K562 (cell line): ENCODE measurements around the gene JUND. TPM values are rescaled to one million over a fixed set of nuclear protein-coding genes. Genes with fewer than 3 reads are reported as not detected.

Experiments
- CXXC5 ChIP-seq: fragments of 250-450 bp; sonication (Bioruptor Pico); IDR thresholded peaks from 2 replicates; pipeline ENCODE4 v1.8.0; 2022; ENCODE audit warnings: inconsistent platforms, mild to moderate bottlenecking, moderate library complexity
- ETS2 ChIP-seq: IDR thresholded peaks from 2 replicates; pipeline ENCODE4 v1.6.1; 2016; ENCODE audit warnings: borderline replicate concordance, missing genetic modification characterization, mild to moderate bottlenecking, moderate library complexity, missing compliant biosample characterization; ENCODE audit not compliant: poor library complexity, severe bottlenecking
- HDAC3 ChIP-seq: fragments of 450-650 bp; IDR thresholded peaks from 2 replicates; pipeline ENCODE4 v1.6.1; 2018; ENCODE audit warnings: borderline replicate concordance, mild to moderate bottlenecking, moderate library complexity; ENCODE audit not compliant: partially characterized antibody
- IFI16 ChIP-seq: fragments of 250-450 bp; sonication (Bioruptor Pico); IDR thresholded peaks from 2 replicates; pipeline ENCODE4 v2.1.2; 2022; ENCODE audit warnings: mild to moderate bottlenecking, inconsistent platforms
- MAZ ChIP-seq, 2 experiments: fragments of 450-650 bp in 1 of 2; sonication (generic) in 1 of 2; formaldehyde crosslinking; IDR thresholded peaks in 1 of 2; conservative IDR thresholded peaks in 1 of 2; 2 replicates each; pipeline versions ENCODE4 v1.4.0 to v1.5.0; 2020; ENCODE audit warnings: mild to moderate bottlenecking in 1 of 2, missing genetic modification reagents in 1 of 2
- MECOM ChIP-seq: fragments of 250-450 bp; sonication (Bioruptor Pico); IDR thresholded peaks from 2 replicates; pipeline ENCODE4 v1.8.0; 2022; ENCODE audit warnings: inconsistent platforms
- PHF8 ChIP-seq: fragments of 200-600 bp; sonication (generic); IDR thresholded peaks from 2 replicates; pipeline ENCODE4 v1.6.1; 2012; ENCODE audit warnings: mixed run types, mild to moderate bottlenecking, inconsistent platforms, low read length, moderate library complexity, borderline replicate concordance
- PPARD ChIP-seq: fragments of 250-450 bp; sonication (Bioruptor Pico); IDR thresholded peaks from 2 replicates; pipeline ENCODE4 v1.8.0; 2022; ENCODE audit warnings: inconsistent platforms, mild to moderate bottlenecking, moderate library complexity
- SMARCE1 ChIP-seq: fragments of 450-650 bp; IDR thresholded peaks from 2 replicates; pipeline ENCODE4 v1.7.1; 2016; ENCODE audit warnings: mild to moderate bottlenecking
- TBL1XR1 ChIP-seq, 2 experiments: IDR thresholded peaks; 2 replicates each; pipeline ENCODE4 v1.6.1; 2012; ENCODE audit warnings: improper control_type of control experiment in 2 of 2, low read length in 2 of 2, mild to moderate bottlenecking in 1 of 2
- TCFL5 ChIP-seq: fragments of 250-450 bp; sonication (Bioruptor Pico); conservative IDR thresholded peaks from 2 replicates; pipeline ENCODE4 v1.6.1; 2021; ENCODE audit warnings: mild to moderate bottlenecking, moderate library complexity, matching md5 sums
- ZFPM2 ChIP-seq: fragments of 250-450 bp; sonication (Bioruptor Pico); IDR thresholded peaks from 2 replicates; pipeline ENCODE4 v1.5.1; 2022; ENCODE audit warnings: mild to moderate bottlenecking
- ZNF121 ChIP-seq: sonication (generic); formaldehyde crosslinking; conservative IDR thresholded peaks from 2 replicates; pipeline ENCODE4 v1.8.0; 2022; ENCODE audit warnings: missing genetic modification reagents
- ZNF436 ChIP-seq: fragments of 250-450, 450-650 bp; sonication (Bioruptor Pico); formaldehyde crosslinking; IDR thresholded peaks from 2 replicates; pipeline ENCODE4 v1.7.0; 2020; ENCODE audit warnings: mild to moderate bottlenecking
- ZNF589 ChIP-seq: fragments of 200-800 bp; sonication (Bioruptor generic); IDR thresholded peaks from 2 replicates; pipeline ENCODE4 v1.6.1; 2016; ENCODE audit warnings: low read depth, missing genetic modification characterization, missing compliant biosample characterization
- polyA plus RNA-seq, 8 experiments: library from polyadenylated mRNA; depleted of rRNA in 4 of 8; stranded (reverse) in 5 of 8; unstranded in 3 of 8; fragments of >200 nt; fragmentation: Nextera tagmentation in 2 of 8; fragmentation: Illumina TruSeq in 1 of 8; extraction: Ambion mirVana in 2 of 8; extraction: Trizol in 1 of 8; gene quantifications; 2 replicates each; pipeline versions ENCODE4 v1.2.1 to v1.2.3, GENCODE V29; 2011 to 2014; ENCODE audit warnings: inconsistent platforms in 1 of 8, missing spikeins in 1 of 8
- total RNA-seq, 7 experiments: library from RNA; depleted of rRNA in 6 of 7; stranded (reverse); fragments of >200 nt in 6 of 7; fragmentation: Illumina TruSeq in 2 of 7; extraction: Trizol in 2 of 7; gene quantifications; 2 replicates each; pipeline versions ENCODE4 v1.2.1 to v1.2.3, GENCODE V29; 2011 to 2021; ENCODE audit warnings: low replicate concordance in 1 of 7
- TF ChIP-seq, protein P1 (sequence below): fragments of 450-650 bp; IDR thresholded peaks from 2 replicates; pipeline ENCODE4 v1.6.1; 2016; ENCODE audit warnings: borderline replicate concordance
- TF ChIP-seq, protein P2 (sequence below): fragments of 450-650 bp; formaldehyde crosslinking; IDR thresholded peaks from 2 replicates; pipeline ENCODE4 v1.4.0; 2022; ENCODE audit warnings: missing genetic modification characterization
- TF ChIP-seq, protein P3 (sequence below), 2 experiments: fragments of 450-650 bp; IDR thresholded peaks; 2 replicates each; pipeline ENCODE4 v1.6.1; 2016
- TF ChIP-seq, protein P4 (sequence below): fragments of 250-450 bp; sonication (Bioruptor Pico); IDR thresholded peaks from 2 replicates; pipeline ENCODE4 v1.8.0; 2021; ENCODE audit warnings: mild to moderate bottlenecking, moderate library complexity
- TF ChIP-seq, protein P5 (sequence below): sonication (generic); formaldehyde crosslinking; IDR thresholded peaks from 2 replicates; pipeline ENCODE4 v1.8.1; 2023; ENCODE audit warnings: mild to moderate bottlenecking, missing genetic modification reagents

Gene JUND
- total and polyA plus RNA-seq, 9 of the 15 experiments (the other 6 are each of a cell fraction or from before 2014, with no cell fraction given) = 6.4 to 286 (median 42.3) TPM

DNA sequence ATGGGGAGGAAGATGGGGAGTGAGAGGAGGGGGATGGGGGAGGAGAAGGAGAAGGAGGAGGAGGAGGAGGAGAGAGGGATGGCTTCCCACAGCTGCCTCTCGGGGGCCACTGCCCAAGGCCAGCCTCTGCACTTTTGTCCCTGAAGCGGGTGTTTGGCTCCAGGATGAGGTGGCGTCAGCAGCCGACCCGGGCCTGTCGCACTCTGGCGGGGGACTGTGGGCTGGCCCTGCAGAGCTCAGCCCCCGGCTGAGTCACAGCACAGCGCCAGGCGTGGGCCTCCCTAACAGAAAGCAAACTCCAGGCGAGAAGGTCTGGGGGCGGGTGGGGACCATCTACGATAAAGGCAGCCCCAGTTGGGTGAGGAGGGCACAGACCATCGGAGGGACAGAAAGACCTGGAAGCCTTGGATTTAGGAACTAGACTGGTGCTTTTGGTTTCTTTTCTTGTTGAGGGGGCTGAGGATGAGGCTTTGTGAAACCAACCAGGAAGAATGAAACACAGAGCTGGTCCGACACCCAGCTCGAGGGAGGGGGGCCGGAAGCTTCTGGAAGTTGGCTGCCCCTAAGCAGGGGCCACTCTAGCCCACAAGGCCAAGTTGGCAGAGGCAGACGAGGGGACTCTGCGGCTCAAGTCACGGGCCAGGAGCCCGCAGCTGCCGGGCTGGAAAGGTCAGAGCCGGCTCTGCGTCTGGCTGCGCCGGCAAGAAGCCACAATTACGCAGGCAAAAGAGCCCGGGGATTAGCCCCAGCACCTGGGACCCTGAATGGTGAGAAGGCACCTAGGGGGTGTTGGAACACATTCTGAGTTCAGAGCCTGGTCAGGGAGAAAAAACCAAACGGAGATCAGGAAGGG, 23.3 kb upstream of the JUND start (continued):
- TF ChIP-seq, protein P1, sequence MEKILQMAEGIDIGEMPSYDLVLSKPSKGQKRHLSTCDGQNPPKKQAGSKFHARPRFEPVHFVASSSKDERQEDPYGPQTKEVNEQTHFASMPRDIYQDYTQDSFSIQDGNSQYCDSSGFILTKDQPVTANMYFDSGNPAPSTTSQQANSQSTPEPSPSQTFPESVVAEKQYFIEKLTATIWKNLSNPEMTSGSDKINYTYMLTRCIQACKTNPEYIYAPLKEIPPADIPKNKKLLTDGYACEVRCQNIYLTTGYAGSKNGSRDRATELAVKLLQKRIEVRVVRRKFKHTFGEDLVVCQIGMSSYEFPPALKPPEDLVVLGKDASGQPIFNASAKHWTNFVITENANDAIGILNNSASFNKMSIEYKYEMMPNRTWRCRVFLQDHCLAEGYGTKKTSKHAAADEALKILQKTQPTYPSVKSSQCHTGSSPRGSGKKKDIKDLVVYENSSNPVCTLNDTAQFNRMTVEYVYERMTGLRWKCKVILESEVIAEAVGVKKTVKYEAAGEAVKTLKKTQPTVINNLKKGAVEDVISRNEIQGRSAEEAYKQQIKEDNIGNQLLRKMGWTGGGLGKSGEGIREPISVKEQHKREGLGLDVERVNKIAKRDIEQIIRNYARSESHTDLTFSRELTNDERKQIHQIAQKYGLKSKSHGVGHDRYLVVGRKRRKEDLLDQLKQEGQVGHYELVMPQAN = no peak
- TF ChIP-seq SMARCE1 (peak; percentile 77; the same call in 1 of the 2 replicates), PPARD (CRISPR knock-in tag) (no peak), ZFPM2 (CRISPR knock-in tag) (no peak), TCFL5 (CRISPR knock-in tag) (no peak), TBL1XR1 (IDR thresholded peaks at IDR 0.05; ENCODE audit: low read length in 2 of 2) (peak in 1 of 2 experiments; percentile 7; a peak in 1 of 4 replicates), HDAC3 (no peak), CXXC5 (CRISPR knock-in tag) (peak; percentile 47), MAZ (CRISPR knock-in tag; conservative IDR thresholded peaks at IDR 0.05 in 1 of 2, IDR thresholded peaks at IDR 0.05 in 1 of 2) (peak; percentile 70 to 86; a peak in 3 of 4 replicates), ZNF121 (CRISPR knock-in tag) (no peak), MECOM (CRISPR knock-in tag) (no peak), ETS2 (tag) (no peak), ZNF589 (CRISPR knock-in tag) (0 out of 2 replicates have a peak, but pooled peaks have one; percentile 26), PHF8 (peak; percentile 68; the same call in 1 of the 2 replicates), IFI16 (CRISPR knock-in tag) (no peak), ZNF436 (CRISPR knock-in tag) (no peak)
- TF ChIP-seq, protein P2, sequence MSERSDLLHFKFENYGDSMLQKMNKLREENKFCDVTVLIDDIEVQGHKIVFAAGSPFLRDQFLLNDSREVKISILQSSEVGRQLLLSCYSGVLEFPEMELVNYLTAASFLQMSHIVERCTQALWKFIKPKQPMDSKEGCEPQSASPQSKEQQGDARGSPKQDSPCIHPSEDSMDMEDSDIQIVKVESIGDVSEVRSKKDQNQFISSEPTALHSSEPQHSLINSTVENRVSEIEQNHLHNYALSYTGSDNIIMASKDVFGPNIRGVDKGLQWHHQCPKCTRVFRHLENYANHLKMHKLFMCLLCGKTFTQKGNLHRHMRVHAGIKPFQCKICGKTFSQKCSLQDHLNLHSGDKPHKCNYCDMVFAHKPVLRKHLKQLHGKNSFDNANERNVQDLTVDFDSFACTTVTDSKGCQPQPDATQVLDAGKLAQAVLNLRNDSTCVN = peak; percentile 49; the same call in 1 of the 2 replicates
- TF ChIP-seq, protein P3, sequence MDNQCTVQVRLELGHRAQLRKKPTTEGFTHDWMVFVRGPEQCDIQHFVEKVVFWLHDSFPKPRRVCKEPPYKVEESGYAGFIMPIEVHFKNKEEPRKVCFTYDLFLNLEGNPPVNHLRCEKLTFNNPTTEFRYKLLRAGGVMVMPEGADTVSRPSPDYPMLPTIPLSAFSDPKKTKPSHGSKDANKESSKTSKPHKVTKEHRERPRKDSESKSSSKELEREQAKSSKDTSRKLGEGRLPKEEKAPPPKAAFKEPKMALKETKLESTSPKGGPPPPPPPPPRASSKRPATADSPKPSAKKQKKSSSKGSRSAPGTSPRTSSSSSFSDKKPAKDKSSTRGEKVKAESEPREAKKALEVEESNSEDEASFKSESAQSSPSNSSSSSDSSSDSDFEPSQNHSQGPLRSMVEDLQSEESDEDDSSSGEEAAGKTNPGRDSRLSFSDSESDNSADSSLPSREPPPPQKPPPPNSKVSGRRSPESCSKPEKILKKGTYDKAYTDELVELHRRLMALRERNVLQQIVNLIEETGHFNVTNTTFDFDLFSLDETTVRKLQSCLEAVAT (IDR thresholded peaks at IDR 0.05) = peak in 1 of 2 experiments; percentile 70; a peak in 2 of 4 replicates
- TF ChIP-seq, protein P4, sequence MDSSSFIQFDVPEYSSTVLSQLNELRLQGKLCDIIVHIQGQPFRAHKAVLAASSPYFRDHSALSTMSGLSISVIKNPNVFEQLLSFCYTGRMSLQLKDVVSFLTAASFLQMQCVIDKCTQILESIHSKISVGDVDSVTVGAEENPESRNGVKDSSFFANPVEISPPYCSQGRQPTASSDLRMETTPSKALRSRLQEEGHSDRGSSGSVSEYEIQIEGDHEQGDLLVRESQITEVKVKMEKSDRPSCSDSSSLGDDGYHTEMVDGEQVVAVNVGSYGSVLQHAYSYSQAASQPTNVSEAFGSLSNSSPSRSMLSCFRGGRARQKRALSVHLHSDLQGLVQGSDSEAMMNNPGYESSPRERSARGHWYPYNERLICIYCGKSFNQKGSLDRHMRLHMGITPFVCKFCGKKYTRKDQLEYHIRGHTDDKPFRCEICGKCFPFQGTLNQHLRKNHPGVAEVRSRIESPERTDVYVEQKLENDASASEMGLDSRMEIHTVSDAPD (CRISPR knock-in tag) = no peak
- TF ChIP-seq, protein P5, sequence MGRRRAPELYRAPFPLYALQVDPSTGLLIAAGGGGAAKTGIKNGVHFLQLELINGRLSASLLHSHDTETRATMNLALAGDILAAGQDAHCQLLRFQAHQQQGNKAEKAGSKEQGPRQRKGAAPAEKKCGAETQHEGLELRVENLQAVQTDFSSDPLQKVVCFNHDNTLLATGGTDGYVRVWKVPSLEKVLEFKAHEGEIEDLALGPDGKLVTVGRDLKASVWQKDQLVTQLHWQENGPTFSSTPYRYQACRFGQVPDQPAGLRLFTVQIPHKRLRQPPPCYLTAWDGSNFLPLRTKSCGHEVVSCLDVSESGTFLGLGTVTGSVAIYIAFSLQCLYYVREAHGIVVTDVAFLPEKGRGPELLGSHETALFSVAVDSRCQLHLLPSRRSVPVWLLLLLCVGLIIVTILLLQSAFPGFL (CRISPR knock-in tag) = no peak
